Stimulated activated CD8-positive, alpha-beta memory T cell treated with anti-CD3 and anti-CD28 coated beads, Interleukin-7, amount 100 ng/mL, for 24 hours (primary cell): Measurements from ENCODE around the gene EPX.

ENCODE experiments used
- DNase-seq: peaks from one replicate; pipeline ENCODE4 v3.0.0-alpha.2; 2020; ENCODE audit warnings: low read depth

Gene EPX

DNA sequence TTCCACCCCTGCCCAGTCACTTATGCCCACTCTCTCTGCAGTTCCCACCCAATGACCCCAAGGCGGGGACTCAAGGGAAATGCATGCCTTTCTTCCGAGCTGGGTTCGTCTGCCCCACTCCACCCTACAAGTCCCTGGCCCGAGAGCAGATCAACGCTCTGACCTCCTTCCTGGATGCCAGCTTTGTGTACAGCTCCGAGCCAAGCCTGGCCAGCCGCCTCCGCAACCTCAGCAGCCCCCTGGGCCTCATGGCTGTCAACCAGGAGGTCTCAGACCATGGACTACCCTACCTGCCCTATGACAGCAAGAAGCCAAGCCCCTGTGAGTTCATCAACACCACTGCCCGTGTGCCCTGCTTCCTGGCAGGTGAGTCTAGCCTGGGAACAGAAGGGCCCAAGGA is 59.6 kb downstream of the EPX start:
- DNase-seq, result no peak

DNA sequence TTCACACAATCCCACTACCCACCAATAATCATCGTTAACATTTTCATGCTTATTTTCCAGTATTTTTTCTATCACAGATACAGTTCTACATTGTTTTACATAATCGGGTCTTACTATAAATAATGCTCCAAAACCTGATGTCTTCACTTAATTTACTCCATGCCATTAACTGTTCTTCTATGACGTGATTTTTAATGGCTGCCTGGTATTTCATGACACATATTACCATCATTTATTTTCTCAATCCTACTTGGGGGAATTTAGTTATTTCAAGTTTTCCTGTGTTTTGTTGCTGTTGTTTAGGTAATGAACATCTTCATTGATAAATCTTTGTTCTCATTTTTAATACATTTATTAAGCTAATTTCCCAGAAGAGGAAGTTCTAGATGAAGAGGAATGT is 60.6 kb downstream of the EPX start:
- DNase-seq, result no peak
